ENCODE data around the gene PPP1R12C.
"Not testable (repeated sequence)": the region's sequence is repeated elsewhere in the genome, so short reads cannot be mapped to it uniquely, and the experiment has no call there.

Gene PPP1R12C

GRCh38 chr19:55075371-55075998 lies 42.0 kb downstream of the PPP1R12C start, which contains the start of gene EPS8L1:
TSS of gene EPS8L1 (plus strand) at chr19:55075869. CDS start at chr19:55076445, 576 bp downstream.
- DNase-seq (ENCODE audit: low spot score) = no peak

- DNase-seq (ENCODE audit: low spot score) = no peak
Measured at GRCh38 chr19:55071913-55072312, 45.5 kb downstream of the PPP1R12C start.

GRCh38 chr19:55071129-55071502 lies 46.3 kb downstream of the PPP1R12C start:
- no peak for DNase-seq (ENCODE audit: low spot score)

- DNase-seq (ENCODE audit: low spot score) = no peak
Measured at GRCh38 chr19:55070466-55071128, 46.8 kb downstream of the PPP1R12C start.

- no peak for DNase-seq (ENCODE audit: low spot score)
Measured at GRCh38 chr19:55069865-55070197, 47.6 kb downstream of the PPP1R12C start.

GRCh38 chr19:55068950-55069864 lies 48.2 kb downstream of the PPP1R12C start:
- DNase-seq (ENCODE audit: low spot score) = no peak

GRCh38 chr19:55067869-55068268 lies 49.6 kb downstream of the PPP1R12C start:
- DNase-seq (ENCODE audit: low spot score) = no peak

- no peak for DNase-seq (ENCODE audit: low spot score)
Measured at GRCh38 chr19:55066107-55066709, 51.2 kb downstream of the PPP1R12C start.

- not testable (repeated sequence) for DNase-seq (ENCODE audit: low spot score)
Measured at GRCh38 chr19:55065516-55065915, 51.9 kb downstream of the PPP1R12C start.

GRCh38 chr19:55063492-55063843 lies 54.0 kb downstream of the PPP1R12C start:
- no peak for DNase-seq (ENCODE audit: low spot score)

GRCh38 chr19:55062735-55063491 lies 54.5 kb downstream of the PPP1R12C start, which contains the start of gene RDH13:
TSS of gene RDH13 (minus strand) at chr19:55063148. CDS start at chr19:55063032, 116 bp downstream.
- DNase-seq (ENCODE audit: low spot score) = peak; percentile 99

GRCh38 chr19:55060287-55060686 lies 57.1 kb downstream of the PPP1R12C start:
- not testable (repeated sequence) for DNase-seq (ENCODE audit: low spot score)

GRCh38 chr19:55058781-55059610 lies 58.4 kb downstream of the PPP1R12C start:
- DNase-seq (ENCODE audit: low spot score) = no peak

- DNase-seq (ENCODE audit: low spot score) = no peak
Measured at GRCh38 chr19:55056827-55057226, 60.6 kb downstream of the PPP1R12C start.

- no peak for DNase-seq (ENCODE audit: low spot score)
Measured at GRCh38 chr19:55053735-55054134, 63.7 kb downstream of the PPP1R12C start.

- DNase-seq (ENCODE audit: low spot score) = no peak
Measured at GRCh38 chr19:55050749-55051532, 66.5 kb downstream of the PPP1R12C start.

- DNase-seq (ENCODE audit: low spot score) = no peak
Measured at GRCh38 chr19:55048446-55048845, 69.0 kb downstream of the PPP1R12C start.

GRCh38 chr19:55047951-55048350 lies 69.5 kb downstream of the PPP1R12C start:
- DNase-seq (ENCODE audit: low spot score) = no peak

GRCh38 chr19:55046975-55047622 lies 70.3 kb downstream of the PPP1R12C start:
- DNase-seq (ENCODE audit: low spot score) = no peak

Measured in D341Med (cell line).